Transverse colon (tissue), 4 donors: ENCODE data around the gene CPOX.
"Not testable (repeated sequence)": the region's sequence is repeated elsewhere in the genome, so short reads cannot be mapped to it uniquely, and the experiment has no call there.

Experiments used
- POLR2AphosphoS5 ChIP-seq, 3 donors: sonication (generic); formaldehyde crosslinking; IDR thresholded peaks; one replicate each; pipeline ENCODE4 v1.6.1; 2016; ENCODE audit warnings: antibody characterized with exemption in 3 of 3
- TF ChIP-seq, protein P1 (sequence below), 5 experiments: fragments of 200-600 bp in 3 of 5; fragments of 450-650 bp in 2 of 5; sonication (generic) in 3 of 5; IDR thresholded peaks; 1 replicate in 2 of 5; 2 replicates in 3 of 5; pipeline ENCODE4 v1.5.1; 2016 to 2017; ENCODE audit warnings: antibody characterized with exemption in 5 of 5, inconsistent platforms in 3 of 5, mild to moderate bottlenecking in 2 of 5, moderate library complexity in 1 of 5

DNA sequence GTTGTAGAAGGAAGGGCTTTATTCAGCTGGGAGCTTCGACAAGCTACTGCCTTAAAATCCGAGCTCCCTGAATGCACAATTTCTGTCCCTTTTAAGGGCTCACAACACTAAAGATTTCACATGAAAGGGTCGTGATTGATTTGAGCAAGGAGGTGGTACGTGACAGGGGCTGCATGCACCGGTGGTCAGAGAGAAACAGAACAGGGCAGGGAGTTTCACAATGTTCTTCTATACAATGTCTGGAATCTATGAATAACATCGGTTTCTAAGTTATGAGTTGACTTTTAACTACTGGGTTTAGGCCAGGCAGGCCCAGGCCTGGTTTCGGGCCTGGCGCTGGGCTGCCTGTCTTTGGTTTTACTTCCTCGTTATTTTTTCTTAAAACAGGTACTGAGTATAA lies 49.4 kb upstream of the CPOX start:
- TF ChIP-seq POLR2AphosphoS5 (IDR thresholded peaks at IDR 0.05): not testable (repeated sequence)
- TF ChIP-seq, protein P1, sequence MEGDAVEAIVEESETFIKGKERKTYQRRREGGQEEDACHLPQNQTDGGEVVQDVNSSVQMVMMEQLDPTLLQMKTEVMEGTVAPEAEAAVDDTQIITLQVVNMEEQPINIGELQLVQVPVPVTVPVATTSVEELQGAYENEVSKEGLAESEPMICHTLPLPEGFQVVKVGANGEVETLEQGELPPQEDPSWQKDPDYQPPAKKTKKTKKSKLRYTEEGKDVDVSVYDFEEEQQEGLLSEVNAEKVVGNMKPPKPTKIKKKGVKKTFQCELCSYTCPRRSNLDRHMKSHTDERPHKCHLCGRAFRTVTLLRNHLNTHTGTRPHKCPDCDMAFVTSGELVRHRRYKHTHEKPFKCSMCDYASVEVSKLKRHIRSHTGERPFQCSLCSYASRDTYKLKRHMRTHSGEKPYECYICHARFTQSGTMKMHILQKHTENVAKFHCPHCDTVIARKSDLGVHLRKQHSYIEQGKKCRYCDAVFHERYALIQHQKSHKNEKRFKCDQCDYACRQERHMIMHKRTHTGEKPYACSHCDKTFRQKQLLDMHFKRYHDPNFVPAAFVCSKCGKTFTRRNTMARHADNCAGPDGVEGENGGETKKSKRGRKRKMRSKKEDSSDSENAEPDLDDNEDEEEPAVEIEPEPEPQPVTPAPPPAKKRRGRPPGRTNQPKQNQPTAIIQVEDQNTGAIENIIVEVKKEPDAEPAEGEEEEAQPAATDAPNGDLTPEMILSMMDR (IDR thresholded peaks at IDR 0.05): not testable (repeated sequence)
